SIG-M5 (cell line): Measurements from ENCODE around the gene PACRG.
A peak's percentile ranks its signal among the peaks of the same experiment; 100 is the strongest.
"Not testable (repeated sequence)": the region's sequence is repeated elsewhere in the genome, so short reads cannot be mapped to it uniquely, and the experiment has no call there.

Experiments used
- DNase-seq: peaks from one replicate; lab custom pipeline; 2025; lab: John Stamatoyannopoulos, UW

Gene PACRG

DNA sequence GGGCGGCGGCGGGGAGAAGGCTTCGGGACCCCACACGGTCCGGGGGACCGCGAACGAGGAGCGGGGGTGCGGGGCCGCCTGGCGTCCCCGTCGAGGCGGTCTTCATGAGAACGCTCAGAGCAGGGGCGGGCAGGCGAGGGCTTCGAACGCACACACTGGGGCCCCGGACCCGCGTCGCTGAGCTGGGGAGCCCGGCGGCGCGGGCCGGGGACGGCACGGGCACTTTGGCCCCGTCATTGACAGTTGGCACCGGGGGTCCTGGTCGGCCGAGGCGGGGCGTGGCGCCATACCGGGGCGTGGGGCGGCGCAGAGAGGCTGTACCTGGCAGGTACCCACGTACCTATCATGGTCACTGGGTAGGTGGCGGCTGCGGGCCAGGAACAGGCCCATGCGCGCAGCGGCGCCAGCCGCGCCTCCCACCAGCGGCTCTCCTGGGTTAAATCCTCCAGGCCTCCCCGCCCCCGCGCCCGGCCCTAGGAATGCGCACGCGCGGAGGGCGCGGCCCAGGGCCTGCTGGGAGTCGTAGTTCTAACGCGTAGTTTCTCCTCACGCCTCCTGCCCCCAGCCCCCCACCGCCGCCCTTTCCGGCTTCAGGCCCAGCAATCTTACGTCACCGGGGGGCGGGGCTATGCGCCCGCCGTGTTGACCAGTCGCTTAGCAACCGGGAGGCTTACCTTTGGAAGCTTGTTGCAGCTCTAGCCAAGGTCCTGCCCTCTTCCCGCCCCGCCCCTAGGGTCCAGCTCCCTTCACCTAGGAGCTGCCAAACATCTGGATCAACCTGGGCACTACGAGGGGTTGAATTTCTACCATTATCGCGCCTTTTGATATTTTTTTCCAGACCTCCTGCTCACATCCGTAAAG, at the start of gene PACRG, which contains the start of gene PRKN:
Gene PACRG, plus strand, starts transcription at position 653 of the 861 bp plus-strand sequence.
Gene PRKN, minus strand, starts transcription at position 445 of the 861 bp plus-strand sequence.
- DNase-seq: peak; percentile 76

DNA sequence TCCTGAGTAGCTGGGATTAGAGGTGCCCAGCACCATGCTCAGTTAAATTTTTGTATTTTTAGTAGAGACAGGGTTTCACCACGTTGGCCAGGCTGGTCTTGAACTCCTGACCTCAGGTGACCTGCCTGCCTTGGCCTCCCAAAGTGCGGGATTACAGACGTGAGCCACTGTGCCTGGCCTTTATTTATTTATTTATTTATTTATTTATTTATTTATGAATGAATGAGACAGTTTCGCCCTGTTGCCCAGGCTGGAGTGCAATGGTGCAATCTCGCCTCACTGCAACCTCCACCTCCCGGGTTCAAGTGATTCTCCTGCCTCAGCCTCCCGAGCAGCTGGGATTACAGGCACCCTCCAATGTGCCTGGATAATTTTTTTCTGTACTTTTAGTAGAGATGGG, 48.9 kb upstream of the PACRG start:
- DNase-seq: not testable (repeated sequence)

DNA sequence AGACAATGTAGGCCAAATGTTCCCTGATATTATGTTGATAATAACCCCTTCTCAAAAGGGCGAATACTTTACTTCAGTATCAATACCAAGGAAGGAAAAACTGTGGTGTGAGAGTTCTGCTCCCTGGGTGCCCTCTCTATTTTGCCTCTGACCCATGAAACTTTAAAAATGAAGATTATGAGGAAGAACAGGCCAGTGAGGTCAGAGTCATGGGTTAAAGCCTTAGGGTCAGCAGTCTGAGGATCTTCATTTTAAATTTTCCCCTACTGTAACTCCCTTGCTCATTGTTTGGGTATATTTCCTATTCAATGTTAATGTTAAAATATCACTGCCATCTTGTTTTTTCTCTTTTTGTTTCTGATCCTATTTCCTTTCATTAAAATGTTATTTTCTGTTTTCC, 48.1 kb upstream of the PACRG start:
- no peak for DNase-seq

DNA sequence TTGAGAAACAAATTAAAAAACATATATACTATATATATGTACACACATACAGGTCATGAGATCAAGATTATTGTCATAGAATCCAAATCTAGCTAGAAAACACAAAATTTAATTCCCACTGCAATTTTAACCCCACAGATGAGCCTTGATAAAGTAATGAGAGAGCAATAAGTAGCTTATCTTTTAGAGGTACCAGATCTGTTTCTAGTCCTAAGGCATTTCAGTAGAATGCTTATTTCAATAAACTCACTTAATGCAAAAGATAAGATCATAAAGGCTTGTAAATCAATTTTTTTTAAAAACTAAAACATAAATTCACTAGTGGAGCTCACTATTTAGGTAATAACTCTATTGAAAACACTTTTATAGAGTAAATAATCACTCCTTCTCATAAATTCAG, 47.4 kb upstream of the PACRG start:
- no peak for DNase-seq

DNA sequence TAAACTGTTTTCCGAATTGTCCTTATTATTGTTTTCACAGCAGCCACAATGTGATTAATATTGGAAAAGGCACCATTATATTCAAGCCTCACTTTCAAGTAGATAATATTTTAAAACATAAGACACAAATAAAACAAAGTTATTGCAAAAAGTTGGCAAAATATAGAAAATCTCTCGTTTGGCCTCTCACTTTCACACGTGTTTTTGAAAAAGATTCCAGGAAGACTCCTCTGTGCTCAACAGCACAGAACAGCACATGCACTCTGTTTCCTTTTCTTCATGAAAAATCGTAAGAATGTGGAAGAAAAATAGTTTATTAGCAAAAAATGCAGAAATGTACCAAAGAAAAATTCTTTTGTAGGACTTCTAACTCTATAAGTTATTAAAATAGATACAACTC, 46.9 kb upstream of the PACRG start:
- no peak for DNase-seq

DNA sequence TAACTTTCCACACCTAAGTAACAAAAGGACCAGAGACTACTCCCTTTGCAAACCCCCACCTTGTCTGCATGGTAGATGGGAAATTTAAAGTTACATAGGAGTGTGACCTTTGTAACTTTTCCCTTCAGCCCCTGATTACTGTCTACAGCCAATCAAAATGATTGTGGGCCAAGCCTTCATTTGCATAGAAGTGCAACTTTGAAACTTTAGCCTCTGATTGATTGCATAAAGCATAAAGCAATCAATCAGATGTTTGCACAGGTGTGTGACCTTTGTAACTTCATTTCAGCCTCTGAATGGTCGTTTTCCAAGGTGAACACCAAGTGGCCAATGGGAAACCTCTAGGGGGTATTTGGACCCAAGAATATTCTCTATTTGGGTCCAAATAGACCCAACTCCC, 46.3 kb upstream of the PACRG start:
- DNase-seq: no peak

DNA sequence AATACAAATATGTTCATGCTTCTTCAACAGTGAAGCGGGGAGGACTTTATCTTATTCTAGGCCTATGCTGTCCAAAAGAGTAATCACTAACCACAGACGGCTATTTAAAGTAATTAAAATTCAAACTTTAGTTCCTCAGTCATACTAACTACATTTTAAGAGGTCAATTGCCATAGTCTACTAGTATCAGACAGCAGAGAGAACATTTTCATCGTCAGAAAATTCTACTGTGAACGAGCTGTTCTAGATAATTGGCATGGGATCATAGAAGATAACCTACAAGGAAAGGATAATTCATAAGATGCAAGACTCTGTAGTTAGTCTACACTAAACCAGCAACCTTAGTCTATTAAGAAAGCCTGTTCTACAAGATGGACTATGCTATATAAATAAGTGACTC, 44.6 kb upstream of the PACRG start:
- no peak for DNase-seq

DNA sequence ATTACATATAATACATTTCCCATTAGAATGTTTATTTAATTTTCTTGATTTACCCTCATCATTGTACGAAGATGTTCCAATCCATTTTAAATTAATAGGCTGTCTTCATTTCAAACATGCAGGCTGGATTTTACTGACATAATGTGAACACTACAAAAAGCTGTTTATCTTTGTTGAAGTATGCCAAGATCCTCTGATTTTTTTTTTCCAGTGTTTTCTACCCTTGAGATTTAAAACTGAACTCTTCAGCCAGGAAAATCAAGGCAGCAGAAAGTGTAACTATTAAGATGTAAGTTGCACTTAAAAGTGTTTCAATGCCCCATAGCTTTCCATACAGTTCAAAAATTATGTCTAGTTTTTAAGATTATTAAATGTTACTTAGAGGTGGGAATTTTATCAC, 43.7 kb upstream of the PACRG start:
- no peak for DNase-seq

DNA sequence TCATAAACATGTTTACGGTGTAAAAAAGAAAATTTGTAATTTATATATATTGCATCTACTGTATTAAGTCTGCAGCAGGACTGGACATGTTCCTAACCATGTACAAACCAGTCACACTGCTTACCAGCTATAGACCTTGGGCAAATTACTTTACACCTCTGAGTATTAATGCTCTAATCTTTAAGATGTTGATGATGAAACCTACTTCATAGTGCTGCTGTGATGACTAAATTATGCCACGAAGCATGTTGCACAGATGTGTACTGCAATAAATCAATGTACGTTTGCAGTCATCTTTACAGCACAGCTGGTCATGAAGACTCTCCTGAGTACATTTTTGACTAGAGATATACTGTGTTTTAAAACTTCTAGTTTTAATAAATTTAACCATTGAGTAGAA, 42.8 kb upstream of the PACRG start:
- no peak for DNase-seq

DNA sequence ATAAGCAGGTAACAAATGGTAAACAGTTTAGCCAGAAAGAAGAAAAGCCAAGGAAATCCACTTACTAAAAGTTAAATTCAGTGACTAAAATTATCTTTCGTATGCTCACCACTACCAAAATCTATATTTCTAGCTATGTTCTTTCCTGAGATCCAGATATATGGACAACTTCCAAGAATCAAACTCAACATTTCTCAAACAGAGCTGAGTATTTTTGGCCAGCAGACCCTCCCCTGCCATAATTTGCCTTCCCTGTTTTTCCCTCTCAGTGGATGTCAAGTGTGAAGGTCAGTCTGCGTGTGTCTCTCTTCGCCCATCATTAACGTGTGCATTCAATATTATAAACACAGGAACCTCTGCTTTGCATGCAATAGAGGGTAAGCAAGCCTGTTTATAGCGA, 42.2 kb upstream of the PACRG start:
- DNase-seq: no peak

DNA sequence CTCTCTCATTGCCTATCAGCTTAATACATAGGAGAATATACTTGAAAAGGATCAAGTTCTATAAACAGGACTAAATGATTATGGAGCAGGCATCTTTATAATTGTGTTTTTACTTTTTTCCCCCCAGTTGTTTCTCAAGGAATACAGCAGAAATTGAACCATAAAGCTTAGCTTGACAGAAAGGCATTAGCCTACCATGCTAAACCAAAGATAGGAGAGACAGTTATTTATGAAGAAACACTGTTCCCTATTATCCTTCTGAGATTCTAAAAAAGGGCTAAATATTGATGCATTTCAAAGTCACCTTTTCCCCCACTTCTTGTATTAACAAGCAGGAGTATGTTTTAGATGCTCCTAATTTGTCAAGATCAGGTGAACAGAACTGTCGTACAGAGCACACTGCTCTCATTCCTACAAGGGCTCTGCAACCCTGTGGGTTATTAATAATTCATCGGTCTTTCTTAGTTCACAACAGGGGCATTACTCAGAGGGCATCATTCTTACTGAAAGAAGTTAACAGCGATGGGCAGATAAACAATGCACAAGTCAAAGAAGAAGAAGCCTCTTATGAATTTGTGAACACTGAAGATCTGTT, 38.9 kb upstream of the PACRG start:
- no peak for DNase-seq

DNA sequence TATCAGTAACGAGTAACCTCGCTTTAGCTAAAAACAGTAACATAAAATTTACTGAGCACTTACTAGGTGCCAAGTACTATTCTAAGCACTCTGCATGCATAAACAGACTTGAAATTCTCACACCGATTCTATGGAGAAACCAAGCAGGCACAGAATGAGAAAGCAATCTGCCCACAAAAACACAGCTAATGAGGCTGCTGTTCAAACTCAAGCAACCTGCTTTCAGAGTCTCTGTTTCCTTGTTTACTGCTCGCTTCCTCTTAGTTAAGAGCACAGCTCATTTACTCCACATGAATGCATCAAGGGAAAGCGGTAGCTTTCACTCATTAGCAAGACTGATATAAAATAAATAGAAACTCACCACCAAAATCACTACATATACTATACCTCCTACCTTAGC, 37.6 kb upstream of the PACRG start:
- DNase-seq: no peak

DNA sequence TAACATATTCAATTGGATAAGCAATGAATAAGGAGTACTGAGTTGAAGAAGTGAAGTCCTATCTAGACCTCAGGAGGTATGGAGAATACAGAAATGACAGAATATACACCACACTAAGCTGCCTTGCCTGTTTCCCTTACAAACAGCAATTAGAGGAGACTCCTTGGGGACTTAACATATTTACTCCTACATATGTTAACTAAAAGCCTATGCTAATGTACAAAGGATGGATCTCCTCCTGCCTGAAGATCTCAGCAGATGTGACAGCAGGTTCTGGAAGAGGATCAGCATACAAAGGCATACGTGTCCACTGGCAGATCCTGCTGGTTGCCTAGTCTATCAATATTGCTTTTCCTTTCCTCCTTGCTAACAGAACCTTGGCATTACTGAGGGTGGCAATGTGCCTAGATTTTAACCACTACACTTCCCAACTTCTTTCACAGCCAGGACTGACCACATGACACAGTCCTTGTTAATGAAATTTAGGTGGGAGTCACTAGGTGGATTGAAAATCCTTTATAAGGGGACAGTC, 29.8 kb upstream of the PACRG start:
- DNase-seq: no peak

DNA sequence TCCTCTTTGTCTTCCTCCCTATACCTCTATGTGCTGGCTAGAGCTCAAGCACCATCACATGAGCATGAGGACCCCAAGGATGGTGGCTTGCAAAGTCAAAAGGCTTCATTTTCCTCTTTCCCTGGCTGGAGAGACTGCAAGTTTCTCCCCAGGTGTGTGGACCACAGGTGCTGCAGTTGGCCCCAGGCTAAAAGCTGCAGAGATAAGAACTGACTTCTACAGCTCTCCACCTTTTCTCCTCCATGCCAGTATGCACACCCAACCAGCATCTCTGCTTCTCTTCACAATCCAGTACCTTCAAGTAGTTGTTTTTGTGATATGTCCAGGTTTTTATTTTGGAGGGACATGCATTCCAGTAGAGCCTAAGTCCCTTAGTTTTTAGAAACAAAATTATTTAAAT, 29.3 kb upstream of the PACRG start:
- no peak for DNase-seq

DNA sequence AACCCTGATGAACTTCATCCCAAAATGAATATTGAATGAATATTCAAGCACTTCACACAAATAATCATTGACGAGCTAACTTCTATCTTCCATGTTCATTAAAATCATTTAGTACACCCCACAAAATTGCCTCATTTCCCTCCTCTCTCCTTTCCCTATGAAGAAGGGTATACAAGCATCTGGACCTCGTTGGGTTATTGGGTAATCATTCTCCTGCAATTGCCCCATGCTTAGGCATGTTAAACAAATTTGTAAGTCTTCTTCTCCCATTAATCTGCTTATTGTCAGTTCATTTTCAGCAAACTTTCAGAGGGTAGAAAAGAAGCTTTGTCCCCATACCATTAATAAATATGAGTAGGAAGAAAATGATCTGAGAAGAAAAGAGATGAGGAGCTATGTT, 27.8 kb upstream of the PACRG start:
- DNase-seq: no peak

DNA sequence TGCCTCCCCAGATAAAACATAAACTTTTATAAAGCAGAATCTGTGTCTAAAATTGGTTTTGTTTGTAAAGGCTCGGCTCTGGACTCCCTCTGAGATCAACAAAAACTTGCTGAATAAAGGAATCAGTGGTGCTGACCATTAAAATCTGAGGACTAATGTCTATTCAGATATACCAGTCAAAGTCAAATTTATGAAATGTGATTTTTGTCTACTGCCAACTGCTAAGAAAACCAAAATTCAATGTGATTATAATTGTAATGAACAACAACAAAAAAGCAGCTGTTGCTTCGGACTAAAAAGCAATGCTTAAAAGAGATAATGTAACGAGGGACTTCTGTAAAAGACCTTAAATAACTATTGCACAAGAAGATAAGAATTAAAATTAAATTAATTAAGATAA, 26.8 kb upstream of the PACRG start:
- no peak for DNase-seq

DNA sequence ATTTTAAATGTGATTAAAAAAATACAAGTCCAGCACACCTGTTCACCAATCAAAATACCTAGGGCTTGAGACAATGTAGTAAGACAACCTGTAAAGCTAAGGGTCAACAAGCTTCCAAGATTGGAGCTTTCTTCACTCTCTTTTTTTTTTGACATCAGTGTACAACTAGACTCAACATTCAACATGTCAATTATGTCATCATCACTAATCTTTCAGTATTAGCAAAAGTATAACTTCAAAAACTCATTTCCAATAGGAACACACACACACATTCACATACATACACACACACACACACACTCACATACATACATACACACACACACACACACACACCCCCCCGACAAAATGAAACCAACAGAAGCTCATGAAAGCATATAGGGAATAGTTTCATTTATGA, 26.2 kb upstream of the PACRG start:
- no peak for DNase-seq

DNA sequence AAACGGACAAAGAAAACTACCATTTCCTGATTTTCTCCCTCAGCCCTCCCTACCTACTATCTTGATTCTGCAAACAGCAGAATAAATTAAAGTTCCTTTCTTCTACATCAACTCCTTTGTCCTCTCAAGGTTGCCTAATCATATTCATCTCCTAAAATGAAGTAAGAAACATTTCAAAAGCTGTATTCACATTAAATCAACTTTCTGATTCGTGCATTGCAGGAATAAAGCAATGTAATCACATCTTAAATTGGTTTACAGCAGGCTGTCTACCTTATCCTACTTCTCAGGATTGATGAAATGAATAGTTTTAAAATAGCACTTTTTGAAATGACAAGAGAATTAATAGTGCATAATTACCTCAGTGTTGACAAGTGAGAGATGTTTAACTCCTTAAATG, 25.3 kb upstream of the PACRG start:
- no peak for DNase-seq

DNA sequence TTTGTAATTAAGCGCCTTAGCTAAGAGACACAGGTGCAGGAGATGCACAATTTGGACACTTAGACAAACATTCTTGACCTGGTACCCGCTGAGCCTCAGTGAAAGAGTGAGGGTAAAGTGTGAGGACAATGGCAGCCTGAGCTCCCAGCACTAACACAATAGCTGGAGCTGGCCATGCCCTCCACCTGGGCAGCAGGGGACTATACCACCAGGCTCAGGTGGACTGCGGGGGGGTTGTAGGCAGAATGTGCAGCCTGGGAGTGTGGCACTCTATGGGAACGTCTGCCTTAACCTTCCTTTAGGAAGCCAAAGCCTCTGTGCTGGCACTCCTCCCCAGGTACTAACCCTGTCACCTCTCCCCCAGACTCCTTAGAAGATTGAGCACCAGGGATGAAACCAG, 23.8 kb upstream of the PACRG start:
- no peak for DNase-seq

DNA sequence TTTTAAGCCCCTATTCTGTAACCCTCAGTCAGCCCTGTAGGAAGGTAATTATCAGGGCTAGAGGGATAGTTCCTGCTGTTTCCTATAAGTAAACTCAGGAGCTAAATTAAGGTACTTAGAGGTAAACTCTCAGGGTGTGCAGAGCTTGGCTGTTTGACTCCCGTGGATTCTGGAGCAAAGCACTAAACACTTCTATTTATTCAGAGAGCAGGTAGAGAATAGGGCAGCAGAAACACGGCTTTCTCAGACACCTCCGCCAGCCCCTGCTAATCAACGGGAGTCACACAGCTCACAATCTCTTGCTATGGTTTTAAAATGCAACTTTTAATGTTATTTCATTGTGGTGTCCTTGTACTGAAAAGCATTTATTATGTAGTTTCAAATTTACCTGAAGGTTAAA, 22.0 kb upstream of the PACRG start:
- no peak for DNase-seq

DNA sequence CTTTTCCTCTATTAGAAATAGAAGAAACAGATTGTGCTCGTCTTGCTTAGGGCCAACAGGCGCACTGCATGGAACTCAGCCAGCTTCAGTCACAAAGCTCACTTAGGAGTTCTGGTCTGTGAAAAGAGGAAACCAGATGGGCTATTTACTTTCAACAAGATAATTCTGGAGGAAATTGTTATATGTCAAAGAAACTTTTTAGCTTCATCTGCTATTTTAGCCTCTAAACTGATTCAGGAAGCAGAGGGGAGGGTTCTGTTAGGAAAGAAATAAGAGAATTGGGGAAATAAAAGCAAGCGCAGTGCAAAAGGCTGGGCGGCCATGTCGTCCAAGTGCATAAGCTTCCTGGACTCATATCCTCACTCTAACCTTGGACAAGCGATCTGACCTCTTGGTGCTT, 21.5 kb upstream of the PACRG start:
- DNase-seq: no peak

DNA sequence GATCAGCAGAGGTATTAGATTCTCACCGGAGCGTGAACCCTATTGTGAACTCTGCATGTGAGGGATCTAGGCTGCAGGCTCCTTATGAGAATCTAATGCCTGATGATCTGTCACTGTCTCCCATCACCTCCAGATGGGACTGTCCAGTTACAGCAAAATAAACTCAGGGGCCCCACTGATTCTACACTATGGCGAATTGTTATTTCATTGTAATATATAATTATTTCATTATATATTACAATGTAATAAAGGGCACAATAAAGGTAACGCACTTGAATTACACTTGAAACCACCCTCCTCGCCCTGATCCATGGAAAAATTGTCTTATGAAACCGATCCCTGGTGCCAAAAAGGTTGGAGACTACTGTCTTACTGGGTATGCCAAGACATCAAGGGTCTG, 18.8 kb upstream of the PACRG start:
- DNase-seq: no peak

DNA sequence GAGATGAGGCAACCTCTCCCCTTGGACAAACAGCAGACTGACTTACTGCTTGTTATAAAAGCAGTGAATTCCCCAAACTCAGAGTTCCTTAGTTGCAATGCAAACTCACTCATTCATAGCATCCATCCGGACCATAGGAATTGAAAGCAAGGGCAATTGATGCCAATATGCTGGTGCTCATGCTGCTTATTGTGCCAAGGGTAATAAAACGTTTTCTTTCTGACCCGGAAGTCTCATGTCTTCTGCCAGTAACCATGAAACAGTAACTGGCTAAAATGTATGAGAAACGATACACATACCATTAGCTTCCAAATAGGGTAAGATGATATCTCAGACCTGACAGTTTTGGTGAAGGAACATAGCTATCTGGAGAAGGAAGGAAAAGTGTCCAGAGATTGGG, 18.3 kb upstream of the PACRG start:
- no peak for DNase-seq

DNA sequence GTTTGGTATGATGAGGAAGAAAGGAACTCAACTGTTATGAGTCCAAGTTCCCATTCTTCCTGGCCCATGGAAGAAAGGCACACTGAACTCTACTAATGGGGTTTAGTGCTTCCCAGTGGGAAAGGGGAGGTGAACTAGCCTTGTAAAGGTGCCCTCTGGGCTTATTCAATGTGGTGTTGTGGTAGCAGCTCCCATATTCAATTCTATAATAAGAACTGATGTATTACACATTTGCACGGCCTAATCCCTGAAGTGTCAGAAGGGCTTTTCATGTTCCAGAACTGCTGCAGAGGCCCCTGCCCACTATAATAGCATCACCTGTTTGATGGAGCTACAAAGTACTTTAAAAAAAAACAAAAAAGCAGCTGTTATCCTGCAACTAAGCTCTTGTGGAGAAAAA, 17.4 kb upstream of the PACRG start:
- DNase-seq: no peak
